Measurements from ENCODE around the gene CDC42BPB. TPM values are rescaled to one million over a fixed set of nuclear protein-coding genes. Genes with fewer than 3 reads are reported as not detected.

Gene CDC42BPB
- total RNA-seq, 1 donor from 2014 or later: 105 TPM

DNA sequence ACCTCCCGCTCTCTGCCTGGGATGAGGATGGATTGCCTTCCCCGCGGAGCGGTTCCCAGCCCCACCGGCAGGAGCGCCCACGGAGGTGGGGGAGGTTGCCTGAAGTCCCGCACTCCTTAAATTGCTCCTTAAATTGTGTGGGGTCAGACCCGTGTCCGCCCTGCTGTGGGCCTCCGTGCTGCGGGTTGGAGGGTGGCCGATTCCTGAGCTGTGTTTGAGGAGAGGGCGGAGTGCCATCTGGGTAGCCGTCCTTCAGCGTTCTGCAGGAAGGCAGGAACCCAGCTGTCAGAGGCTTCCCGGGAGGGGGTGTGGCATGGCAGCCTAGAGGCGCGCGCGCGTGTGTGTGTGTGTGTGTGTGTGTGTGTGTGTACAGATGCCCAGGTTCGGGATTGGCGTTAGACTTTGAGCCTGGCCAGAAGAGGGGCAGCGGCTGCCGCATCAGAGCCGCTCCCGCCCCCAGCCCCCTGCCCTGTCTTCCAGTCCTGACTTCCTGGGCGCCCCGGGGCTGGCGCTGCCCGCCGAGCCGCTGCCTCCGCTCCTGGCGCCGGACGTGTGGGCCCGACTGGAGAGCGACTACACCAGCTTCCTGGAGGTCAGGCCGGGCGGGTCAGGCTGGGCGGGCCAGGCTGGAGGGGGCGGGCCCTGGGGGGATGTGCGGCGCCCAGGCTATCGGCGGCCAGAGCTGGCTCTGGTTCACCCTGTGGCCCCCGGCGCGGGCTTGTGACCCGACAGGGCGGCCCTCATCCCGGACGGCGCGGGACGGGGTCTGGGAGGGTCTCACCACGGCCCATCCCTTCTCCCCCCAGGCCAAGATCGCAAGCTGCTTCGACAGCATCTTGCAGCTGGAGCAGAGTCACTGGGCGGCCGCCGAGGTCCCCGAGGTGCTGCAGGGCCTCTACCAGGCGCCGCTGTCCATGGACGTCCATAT, 46.4 kb upstream of the CDC42BPB start:
- no peak for TF ChIP-seq POLR2AphosphoS5 (IDR thresholded peaks at IDR 0.05; ENCODE audit: insufficient read depth in 1 of 2, low read depth in 1 of 2)
- peak in 1 of 3 experiments; percentile 23 for TF ChIP-seq CTCF (IDR thresholded peaks at IDR 0.05)
- no peak for TF ChIP-seq POLR2A (IDR thresholded peaks at IDR 0.05)
- DNase-seq (ENCODE audit: extremely low spot score in 2 of 2): no peak
- no peaks in the 10 kb centered on the region for H3K36me3 ChIP-seq
- no peak overlapping the region for H3K27ac ChIP-seq
- peaks cover 38% of the 10 kb centered on the region for H3K4me1 ChIP-seq
- peaks cover 25% of the 10 kb centered on the region for H3K27me3 ChIP-seq
- H3K9me3 ChIP-seq: no peaks in the 10 kb centered on the region
- peak overlapping the region; percentile 20 to 24 for H3K4me3 ChIP-seq
- intact Hi-C loops (cut with DNase I): loop anchor here (5.0 kb wide), 1 partner anchor 84 kb away; no protein-coding TSS in a partner anchor

GRCh38 chr14:103102689-103103260, 45.4 kb upstream of the CDC42BPB start:
- H3K36me3 ChIP-seq: no peaks in the 10 kb centered on the region
- peak overlapping the region in 1 of 2 donors; percentile 12 for H3K4me3 ChIP-seq
- H3K4me1 ChIP-seq: peaks cover 35% of the 10 kb centered on the region
- H3K27ac ChIP-seq: no peak overlapping the region
- no peak for TF ChIP-seq CTCF (IDR thresholded peaks at IDR 0.05)
- TF ChIP-seq POLR2A (IDR thresholded peaks at IDR 0.05): no peak
- no peak for TF ChIP-seq POLR2AphosphoS5 (IDR thresholded peaks at IDR 0.05; ENCODE audit: insufficient read depth in 1 of 2, low read depth in 1 of 2)
- no peak for DNase-seq (ENCODE audit: extremely low spot score in 2 of 2)
- H3K27me3 ChIP-seq: peaks cover 25% of the 10 kb centered on the region
- H3K9me3 ChIP-seq: no peaks in the 10 kb centered on the region
- intact Hi-C loops (cut with DNase I): loop anchor here (5.0 kb wide), 1 partner anchor 85 kb away; no protein-coding TSS in a partner anchor

DNA sequence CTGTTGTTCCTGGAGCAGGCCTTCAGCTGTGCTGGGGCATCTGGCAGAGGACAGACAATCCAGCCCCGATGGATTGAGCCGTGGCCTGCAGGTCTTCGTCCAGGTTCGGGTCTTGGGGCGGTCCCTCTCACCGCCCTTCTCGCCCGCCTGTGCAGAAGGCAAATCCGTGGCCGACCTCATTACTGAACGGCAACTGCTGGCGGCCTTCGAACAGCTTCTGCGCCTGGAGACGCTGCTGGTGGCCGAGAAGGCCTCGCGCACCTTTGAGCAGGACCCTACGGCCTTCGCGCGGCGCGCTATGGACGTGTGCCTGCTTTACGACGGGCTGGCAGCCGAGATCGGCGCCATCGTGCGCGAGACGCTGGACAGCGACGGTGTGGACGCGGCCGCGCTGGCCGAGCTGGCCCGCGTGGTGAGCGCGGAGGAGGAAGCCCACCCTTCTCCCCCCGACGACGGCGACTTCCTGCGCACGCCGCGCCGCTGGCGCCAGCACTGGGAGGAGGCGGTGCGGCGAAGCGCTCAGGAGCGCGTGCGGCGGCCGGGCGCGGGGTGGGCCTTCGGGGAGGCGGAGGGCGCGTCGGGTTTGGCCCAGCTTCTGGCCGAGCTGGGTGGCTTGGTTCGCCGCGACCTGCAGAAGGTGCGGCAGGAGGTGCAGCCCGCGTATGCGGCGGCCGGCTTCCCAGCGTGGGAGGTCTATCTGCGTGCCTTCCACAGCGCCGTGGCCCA, 44.8 kb upstream of the CDC42BPB start:
- peaks cover 35% of the 10 kb centered on the region for H3K4me1 ChIP-seq
- intact Hi-C loops (cut with DNase I): loop anchor here (5.0 kb wide), 1 partner anchor 85 kb away; no protein-coding TSS in a partner anchor

More for the DNA sequence above, 44.8 kb upstream of the CDC42BPB start:
- peaks cover 25% of the 10 kb centered on the region for H3K27me3 ChIP-seq
- no peaks in the 10 kb centered on the region for H3K36me3 ChIP-seq
- H3K9me3 ChIP-seq: no peaks in the 10 kb centered on the region
- H3K27ac ChIP-seq: no peak overlapping the region
- DNase-seq (ENCODE audit: extremely low spot score in 2 of 2): no peak
- TF ChIP-seq POLR2AphosphoS5 (IDR thresholded peaks at IDR 0.05; ENCODE audit: insufficient read depth in 1 of 2, low read depth in 1 of 2): no peak
- TF ChIP-seq CTCF (IDR thresholded peaks at IDR 0.05): no peak
- TF ChIP-seq POLR2A (IDR thresholded peaks at IDR 0.05): no peak
- peak overlapping the region in 1 of 2 donors; percentile 12 for H3K4me3 ChIP-seq

Data from vagina (tissue), 2 donors.